ENCODE measurements around the gene ITPR3.

The ITPR3 gene

DNA sequence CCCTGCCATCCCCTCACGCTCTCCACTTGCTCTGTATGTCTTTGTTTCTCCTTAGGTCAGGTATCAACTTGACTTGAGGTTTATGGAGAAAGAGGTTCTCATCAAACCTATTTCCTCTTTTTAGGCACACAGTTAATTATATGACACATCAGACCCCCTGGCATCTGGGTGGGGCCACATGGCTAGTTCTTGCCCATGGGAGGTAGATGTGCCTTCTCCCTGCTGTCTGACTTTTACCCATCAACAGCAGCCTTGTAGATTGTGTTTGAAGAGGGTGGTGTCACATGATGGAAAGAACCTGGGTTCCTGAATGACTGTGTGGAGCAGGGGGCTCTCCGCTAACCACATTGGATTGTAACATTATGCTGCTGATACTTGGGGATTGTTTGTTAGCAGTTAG, 97.6 kb downstream of the ITPR3 start:
- in situ Hi-C loops (cut with HindIII; ENCODE audit: low pct_ligation_motif_present, low sequenced_read_pairs): no loop called here
- Histone ChIP-seq H3K4me3 (ENCODE audit: low read depth, low read length) (no peak overlapping the region), H3K27ac (no peak overlapping the region), H3K36me3 (replicated peaks) (no peaks in the 10 kb centered on the region), H3K27me3 (replicated peaks) (peaks cover 23% of the 10 kb centered on the region)
- TF ChIP-seq, protein P1, sequence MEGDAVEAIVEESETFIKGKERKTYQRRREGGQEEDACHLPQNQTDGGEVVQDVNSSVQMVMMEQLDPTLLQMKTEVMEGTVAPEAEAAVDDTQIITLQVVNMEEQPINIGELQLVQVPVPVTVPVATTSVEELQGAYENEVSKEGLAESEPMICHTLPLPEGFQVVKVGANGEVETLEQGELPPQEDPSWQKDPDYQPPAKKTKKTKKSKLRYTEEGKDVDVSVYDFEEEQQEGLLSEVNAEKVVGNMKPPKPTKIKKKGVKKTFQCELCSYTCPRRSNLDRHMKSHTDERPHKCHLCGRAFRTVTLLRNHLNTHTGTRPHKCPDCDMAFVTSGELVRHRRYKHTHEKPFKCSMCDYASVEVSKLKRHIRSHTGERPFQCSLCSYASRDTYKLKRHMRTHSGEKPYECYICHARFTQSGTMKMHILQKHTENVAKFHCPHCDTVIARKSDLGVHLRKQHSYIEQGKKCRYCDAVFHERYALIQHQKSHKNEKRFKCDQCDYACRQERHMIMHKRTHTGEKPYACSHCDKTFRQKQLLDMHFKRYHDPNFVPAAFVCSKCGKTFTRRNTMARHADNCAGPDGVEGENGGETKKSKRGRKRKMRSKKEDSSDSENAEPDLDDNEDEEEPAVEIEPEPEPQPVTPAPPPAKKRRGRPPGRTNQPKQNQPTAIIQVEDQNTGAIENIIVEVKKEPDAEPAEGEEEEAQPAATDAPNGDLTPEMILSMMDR (IDR thresholded peaks at IDR 0.05; ENCODE audit: low read depth, low read length, missing control alignments): no peak
- DNase-seq: no peak

DNA sequence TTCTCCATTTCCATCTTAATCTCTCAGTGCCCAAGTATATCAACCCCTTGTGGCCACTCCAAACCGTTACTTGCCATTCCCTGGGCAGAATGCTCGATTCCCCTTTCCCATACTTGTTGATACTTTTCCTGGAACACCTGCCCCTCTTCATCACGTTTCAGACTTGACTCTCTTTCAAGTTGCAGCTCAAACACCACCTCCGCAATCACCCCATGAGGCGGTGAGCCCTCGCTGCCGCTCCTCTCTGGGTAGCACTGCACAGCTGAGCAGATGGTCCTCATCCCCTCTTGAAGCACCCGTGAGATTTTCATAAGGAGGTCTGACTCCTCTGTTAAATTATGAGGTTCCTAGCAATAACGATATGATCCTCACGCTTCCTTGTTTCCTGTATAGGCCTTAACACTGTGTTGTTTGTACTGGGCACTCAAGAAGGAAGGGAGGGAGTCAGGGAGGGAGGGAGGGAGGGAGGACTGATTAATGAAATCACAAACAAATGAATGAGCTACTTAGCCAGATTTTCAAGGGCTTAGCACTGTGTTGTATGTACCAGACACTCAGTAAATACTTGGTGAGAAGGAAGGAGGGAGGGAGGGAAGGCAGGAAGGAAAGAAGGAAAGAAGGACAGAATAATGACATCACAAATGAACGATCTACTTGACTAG, 98.3 kb downstream of the ITPR3 start:
- Histone ChIP-seq H3K36me3 (replicated peaks) (no peaks in the 10 kb centered on the region), H3K27me3 (replicated peaks) (peaks cover 31% of the 10 kb centered on the region), H3K27ac (no peak overlapping the region), H3K4me3 (ENCODE audit: low read depth, low read length) (no peak overlapping the region)
- no peak for DNase-seq
- TF ChIP-seq, protein P1 (IDR thresholded peaks at IDR 0.05; ENCODE audit: low read depth, low read length, missing control alignments): no peak
- in situ Hi-C loops (cut with HindIII; ENCODE audit: low pct_ligation_motif_present, low sequenced_read_pairs): no loop called here

DNA sequence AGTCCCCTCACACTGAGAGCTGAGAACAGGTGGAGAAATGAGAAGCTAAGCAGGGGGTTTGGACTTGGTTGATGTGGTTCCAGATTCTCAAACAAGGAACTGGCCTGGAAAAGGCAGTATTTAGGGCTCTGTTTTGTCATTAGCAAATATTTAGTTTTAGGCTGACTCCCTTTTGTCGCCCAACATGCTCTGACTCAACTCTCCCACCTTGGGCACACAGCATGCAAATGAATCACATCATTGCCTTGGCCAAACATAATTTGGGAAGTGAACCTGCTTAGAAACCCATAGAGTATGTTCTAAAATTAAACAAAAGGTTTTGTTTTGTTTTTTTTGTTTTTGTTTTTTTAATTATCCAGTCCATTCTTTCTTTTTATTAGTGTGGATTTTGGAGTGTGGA, 99.9 kb downstream of the ITPR3 start:
- TF ChIP-seq, protein P1 (IDR thresholded peaks at IDR 0.05; ENCODE audit: low read depth, low read length, missing control alignments): no peak
- no peak overlapping the region for H3K27ac ChIP-seq
- in situ Hi-C loops (cut with HindIII; ENCODE audit: low pct_ligation_motif_present, low sequenced_read_pairs): no loop called here
- no peak for DNase-seq
- H3K27me3 ChIP-seq (replicated peaks): peaks cover 34% of the 10 kb centered on the region
- H3K36me3 ChIP-seq (replicated peaks): no peaks in the 10 kb centered on the region
- no peak overlapping the region for H3K4me3 ChIP-seq (ENCODE audit: low read depth, low read length)

DNA sequence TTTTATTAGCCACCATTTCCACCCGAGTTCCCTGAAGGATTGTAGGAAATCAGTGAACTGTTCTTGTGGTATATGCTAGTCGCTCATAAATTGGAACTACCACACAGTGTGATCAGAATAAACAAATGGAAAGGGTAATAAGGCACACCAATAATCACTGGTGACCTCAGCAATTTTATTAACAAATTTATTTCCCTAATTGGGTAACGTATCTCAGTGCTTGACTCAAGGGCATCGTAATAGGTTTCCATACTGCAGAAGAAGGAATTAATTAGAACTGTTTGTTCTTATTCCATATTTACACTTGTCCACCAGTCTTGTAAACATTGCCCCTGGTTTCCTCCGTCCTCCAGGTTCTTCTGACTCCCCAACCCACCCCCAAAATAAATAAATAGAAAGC, 100.4 kb downstream of the ITPR3 start:
- Histone ChIP-seq H3K27me3 (replicated peaks) (peaks cover 37% of the 10 kb centered on the region), H3K27ac (no peak overlapping the region), H3K36me3 (replicated peaks) (no peaks in the 10 kb centered on the region), H3K4me3 (ENCODE audit: low read depth, low read length) (no peak overlapping the region)
- in situ Hi-C loops (cut with HindIII; ENCODE audit: low pct_ligation_motif_present, low sequenced_read_pairs): no loop called here
- TF ChIP-seq, protein P1 (IDR thresholded peaks at IDR 0.05; ENCODE audit: low read depth, low read length, missing control alignments): no peak
- no peak for DNase-seq

DNA sequence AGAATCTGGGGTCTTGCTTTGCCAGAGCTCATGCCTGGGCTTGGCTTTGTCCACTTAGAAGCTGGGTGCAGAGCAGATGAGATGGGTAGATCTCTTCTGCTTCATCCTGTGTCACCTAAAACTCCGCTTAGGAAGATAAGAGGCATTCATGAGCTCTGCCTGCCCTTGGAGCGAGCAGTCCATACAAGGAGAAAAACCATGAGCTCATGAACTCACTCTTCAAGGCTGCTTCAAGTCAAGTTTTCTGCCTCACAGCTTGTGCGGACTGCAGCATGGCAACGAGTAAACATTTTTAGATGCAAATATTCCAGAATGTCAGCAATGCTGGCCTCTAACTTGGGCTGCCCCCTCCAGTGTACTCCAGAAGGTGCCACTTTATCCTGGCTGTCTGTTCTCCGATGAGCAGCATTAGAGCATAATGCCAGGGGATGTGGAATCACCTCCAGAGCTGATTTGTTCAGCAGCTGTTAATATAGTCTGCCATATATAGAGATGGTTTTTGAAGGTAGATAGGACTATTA, 101.0 kb downstream of the ITPR3 start:
- no peak for DNase-seq
- in situ Hi-C loops (cut with HindIII; ENCODE audit: low pct_ligation_motif_present, low sequenced_read_pairs): no loop called here
- no peak overlapping the region for H3K27ac ChIP-seq
- no peaks in the 10 kb centered on the region for H3K36me3 ChIP-seq (replicated peaks)
- H3K4me3 ChIP-seq (ENCODE audit: low read depth, low read length): no peak overlapping the region
- H3K27me3 ChIP-seq (replicated peaks): peaks cover 37% of the 10 kb centered on the region
- TF ChIP-seq, protein P1 (IDR thresholded peaks at IDR 0.05; ENCODE audit: low read depth, low read length, missing control alignments): no peak

All from brain microvascular endothelial cell (primary cell).